Kidney capillary endothelial cell (primary cell): ENCODE results near the gene EID2B.

Experiments
- DNase-seq: peaks from one replicate; pipeline ENCODE4 v3.0.0-alpha.2; 2018; ENCODE audit warnings: low spot score

Gene EID2B

GRCh38 chr19:39498798-39499642, 33.6 kb downstream of the EID2B start, which contains the start of gene DLL3:
Gene DLL3 (plus strand): TSS chr19:39498947. CDS start chr19:39498975, 28 bp downstream.
- DNase-seq = no peak

GRCh38 chr19:39497996-39498797, 34.5 kb downstream of the EID2B start:
- DNase-seq = no peak

GRCh38 chr19:39497701-39497995, 35.0 kb downstream of the EID2B start:
- no peak for DNase-seq

- no peak for DNase-seq
Observed at GRCh38 chr19:39496063-39496462, 36.6 kb downstream of the EID2B start.

- no peak for DNase-seq
Observed at GRCh38 chr19:39494661-39495060, 38.0 kb downstream of the EID2B start.

GRCh38 chr19:39492788-39493187, 39.9 kb downstream of the EID2B start:
- no peak for DNase-seq

GRCh38 chr19:39492225-39492624, 40.4 kb downstream of the EID2B start:
- no peak for DNase-seq

- no peak for DNase-seq
Observed at GRCh38 chr19:39489756-39490155, 42.9 kb downstream of the EID2B start.

- no peak for DNase-seq
Observed at GRCh38 chr19:39483141-39483540, 49.5 kb downstream of the EID2B start.

GRCh38 chr19:39481676-39482075, 51.0 kb downstream of the EID2B start:
- no peak for DNase-seq

- peak; percentile 15 for DNase-seq
Observed at GRCh38 chr19:39481229-39481545, 51.5 kb downstream of the EID2B start.
